Measurements from ENCODE around the gene ZNF672.

The ZNF672 gene

DNA sequence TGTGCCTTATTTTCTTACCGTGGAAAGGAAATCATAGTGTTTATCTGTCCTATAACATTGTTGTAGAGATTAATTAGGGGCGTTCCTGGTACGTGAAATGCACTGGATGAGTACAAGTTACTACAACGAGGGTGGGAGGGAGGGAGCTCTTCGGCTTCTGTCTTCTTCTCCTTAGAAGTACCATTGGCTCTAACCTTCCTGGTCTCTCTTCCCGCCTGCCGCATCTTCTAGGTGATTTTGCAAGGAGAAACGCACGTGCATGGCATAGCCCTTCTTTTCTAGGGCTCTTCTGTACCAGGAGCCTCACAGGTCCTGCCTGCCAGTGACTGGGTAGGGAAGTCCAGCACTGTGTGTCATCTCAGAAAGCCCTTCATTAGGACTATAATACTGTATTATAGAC is 29.1 kb upstream of the ZNF672 start:
- no peak overlapping the region for H3K4me3 Mint-ChIP-seq

DNA sequence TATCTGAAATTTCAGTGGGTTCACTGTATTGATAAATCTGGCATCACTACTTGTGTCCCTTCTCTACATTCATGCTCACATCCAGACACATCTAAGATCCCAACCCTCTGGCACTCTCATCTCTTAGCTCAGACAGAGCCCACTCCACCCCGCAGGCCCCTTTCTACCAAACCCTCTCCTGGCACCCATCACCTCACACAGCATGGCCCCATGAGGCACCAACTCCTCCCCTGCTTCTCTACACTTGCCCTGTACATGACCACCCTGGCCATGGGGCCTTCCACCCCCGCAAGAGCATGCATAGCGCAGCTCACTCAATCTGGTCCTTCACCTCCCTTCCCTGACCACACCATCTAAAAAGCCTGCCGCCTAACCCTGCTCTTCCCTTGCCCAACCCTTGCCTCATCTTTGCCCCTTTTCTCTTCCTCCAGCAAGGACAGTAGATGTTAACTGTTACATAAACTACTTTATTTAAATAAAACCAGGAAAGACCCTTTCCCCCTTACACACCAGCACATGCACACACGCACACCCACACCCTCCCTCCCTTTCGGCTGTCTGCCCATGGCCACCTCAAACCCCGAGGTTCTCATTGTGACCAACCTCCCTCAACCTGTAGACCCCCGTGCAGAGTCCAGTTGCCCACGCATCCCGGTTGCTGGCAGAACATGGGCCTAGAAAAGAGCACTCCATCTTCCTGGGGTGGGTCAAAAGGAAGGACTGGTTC is 27.9 kb upstream of the ZNF672 start:
- H3K4me1 Mint-ChIP-seq: peaks cover 3% of the 10 kb centered on the region
- peak overlapping the region in 1 of 2 donors; percentile 44 for H3K27ac Mint-ChIP-seq
- H3K4me3 Mint-ChIP-seq: no peak overlapping the region
- no peaks in the 10 kb centered on the region for H3K27me3 Mint-ChIP-seq
- no peak for DNase-seq
- ATAC-seq: peak; percentile 26
- H3K9me3 Mint-ChIP-seq: no peaks in the 10 kb centered on the region

More for the DNA sequence above, 29.1 kb upstream of the ZNF672 start:
- DNase-seq (no peak), ATAC-seq (no peak)
- Mint-ChIP-seq H3K27ac (no peak overlapping the region), H3K9me3 (no peaks in the 10 kb centered on the region), H3K4me1 (peaks cover 13% of the 10 kb centered on the region), H3K27me3 (no peaks in the 10 kb centered on the region)

DNA sequence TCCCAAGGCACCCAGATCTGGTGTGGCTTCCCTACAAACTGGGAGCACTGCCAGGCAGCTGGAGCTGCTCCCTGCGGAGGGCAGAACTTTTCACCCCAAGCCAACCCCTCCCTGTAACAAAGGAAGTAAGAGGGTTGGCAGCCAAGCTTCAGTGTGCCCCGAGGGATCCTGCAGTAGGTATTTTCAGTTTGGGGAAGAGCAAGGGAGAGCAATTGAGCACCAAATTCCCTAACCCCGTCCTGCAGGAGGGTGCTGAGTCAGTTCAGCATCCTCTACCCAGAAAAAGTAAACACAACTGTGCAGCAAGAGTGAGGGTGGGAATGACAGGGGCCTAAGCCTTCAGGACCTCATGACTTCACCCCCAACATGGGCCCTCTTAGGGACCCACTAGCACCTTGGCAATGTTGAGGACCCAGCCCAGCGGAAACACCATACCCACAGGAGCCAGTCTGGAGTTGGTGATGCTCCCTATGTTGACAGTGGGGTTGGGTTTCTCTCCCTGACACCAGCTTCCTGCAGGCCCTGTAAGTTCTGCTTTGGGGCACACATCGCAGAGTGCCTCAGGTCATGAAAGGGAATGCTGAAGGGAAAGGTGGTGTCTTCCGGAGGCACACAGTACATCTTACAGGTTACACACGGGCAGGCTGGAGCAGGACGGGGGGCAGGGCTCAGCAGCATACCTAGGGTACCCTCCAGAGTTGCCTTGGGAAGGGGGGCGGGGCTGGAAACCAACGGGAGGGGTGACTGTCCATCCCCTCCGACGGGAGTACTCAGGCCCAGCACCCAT is 27.1 kb upstream of the ZNF672 start:
- ATAC-seq: no peak

DNA sequence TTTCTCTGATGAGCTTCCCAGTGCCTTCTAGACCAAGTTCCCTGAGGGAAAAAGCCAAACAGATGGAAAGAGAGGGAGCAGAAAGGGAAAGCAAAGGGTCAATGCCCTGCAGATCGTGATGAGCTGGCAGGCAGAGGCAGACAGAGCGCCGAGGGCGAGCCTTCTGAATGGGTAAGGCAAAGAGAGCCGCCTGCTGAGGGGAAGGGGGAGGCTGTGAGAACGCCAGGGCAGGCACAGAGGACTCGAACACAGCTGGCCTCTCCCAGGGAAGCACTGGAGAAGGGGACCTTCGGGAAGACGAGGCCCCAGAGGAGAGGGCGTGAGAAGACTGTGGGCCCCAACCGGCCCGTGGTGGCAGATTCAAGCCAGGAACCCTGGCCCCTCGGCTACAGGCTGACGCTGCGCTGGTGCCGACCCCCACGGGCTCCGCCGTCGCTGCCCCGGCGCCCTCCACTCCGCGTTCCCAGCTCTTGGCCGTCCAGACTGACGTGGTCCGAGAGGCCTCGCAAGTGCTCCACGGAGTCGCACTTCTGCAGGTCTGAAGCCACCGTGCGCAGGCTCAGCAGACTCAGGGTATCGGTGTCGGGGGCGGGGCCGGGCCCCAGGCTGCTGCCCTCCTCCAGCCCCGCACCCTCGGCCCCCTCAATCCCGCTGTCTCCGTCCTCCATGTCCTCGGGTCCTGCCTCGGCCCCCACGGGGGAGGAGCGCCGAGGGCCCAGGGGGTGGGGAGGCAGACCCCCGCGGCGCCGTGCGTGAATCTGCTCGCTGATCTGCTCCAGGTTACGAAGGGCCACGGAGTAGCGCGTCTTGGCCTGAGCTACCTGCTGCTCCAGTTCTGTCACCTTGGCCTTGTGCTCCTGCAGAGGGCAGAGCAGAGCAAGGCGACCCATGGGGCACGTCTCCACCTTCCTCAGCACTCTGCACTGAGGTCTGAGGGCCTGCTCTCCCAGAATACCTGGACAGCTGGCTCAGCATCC is 26.2 kb upstream of the ZNF672 start:
- DNase-seq: no peak
- ATAC-seq: peak; percentile 29
- peak overlapping the region; percentile 44 to 56 for H3K27ac Mint-ChIP-seq
- H3K4me3 Mint-ChIP-seq: no peak overlapping the region
- H3K27me3 Mint-ChIP-seq: no peaks in the 10 kb centered on the region
- H3K4me1 Mint-ChIP-seq: peaks cover 9% of the 10 kb centered on the region
- H3K9me3 Mint-ChIP-seq: no peaks in the 10 kb centered on the region

More for the DNA sequence above, 27.1 kb upstream of the ZNF672 start:
- peak overlapping the region in 1 of 2 donors; percentile 44 for H3K27ac Mint-ChIP-seq
- no peak for DNase-seq
- peaks cover under 1% of the 10 kb centered on the region for H3K4me1 Mint-ChIP-seq
- H3K27me3 Mint-ChIP-seq: no peaks in the 10 kb centered on the region
- H3K4me3 Mint-ChIP-seq: no peak overlapping the region
- no peaks in the 10 kb centered on the region for H3K9me3 Mint-ChIP-seq

DNA sequence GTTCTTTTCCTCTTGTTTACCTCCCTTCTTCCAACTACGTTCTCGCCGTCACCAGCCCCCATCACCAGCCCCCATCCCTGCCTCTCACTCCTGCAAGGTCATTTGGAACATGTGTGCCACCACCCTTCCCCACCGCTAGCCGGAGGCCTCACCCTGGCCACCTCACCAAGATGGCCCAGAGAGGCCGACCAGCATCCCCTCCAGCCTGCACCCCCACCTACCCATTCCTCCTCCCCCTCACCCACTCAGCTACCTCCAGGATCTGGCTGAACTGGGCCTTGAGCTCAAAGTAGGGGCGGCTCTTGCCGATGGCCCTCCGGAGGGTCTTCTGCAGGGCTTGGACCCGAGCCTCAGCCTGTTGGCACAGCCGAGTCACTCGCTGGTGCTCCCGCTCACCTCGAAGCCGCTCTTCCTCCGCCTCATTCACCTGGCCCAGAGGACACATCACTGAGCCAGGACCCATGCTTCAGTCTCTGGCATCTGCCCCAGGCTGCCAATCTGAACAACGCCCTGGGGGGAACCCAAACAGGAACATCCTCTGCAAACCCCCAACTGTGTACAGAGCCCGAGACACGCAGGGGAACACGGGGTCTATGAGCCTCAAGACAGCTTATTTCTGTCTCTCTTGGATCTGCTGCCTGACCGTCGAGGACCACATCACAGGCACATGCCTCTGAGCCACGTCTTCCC is 25.1 kb upstream of the ZNF672 start:
- Mint-ChIP-seq H3K27me3 (no peaks in the 10 kb centered on the region), H3K4me3 (no peak overlapping the region), H3K4me1 (peaks cover 20% of the 10 kb centered on the region), H3K9me3 (no peaks in the 10 kb centered on the region), H3K27ac (peak overlapping the region in 1 of 2 donors; percentile 68)
- DNase-seq (no peak), ATAC-seq (no peak)

DNA sequence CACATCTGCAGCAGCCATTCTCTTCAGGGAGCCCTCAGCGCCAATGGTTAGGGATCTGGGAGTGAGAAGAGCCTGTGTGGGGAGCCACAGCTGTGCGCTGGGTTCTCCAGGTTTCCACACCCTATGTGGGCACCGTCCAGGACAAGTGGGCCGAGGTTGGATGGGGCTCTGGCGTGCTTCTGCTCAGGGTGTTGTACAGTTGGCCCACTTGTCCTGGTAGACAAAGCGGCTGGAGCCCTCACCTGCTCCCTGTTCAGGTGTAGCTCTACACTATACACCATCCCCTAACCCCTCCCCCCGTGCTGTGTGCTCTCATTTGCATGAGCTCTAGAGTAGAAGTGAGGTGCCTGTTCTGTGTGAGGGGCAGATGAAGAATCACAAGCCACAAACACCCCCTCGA is 24.5 kb upstream of the ZNF672 start:
- DNase-seq: no peak
- no peaks in the 10 kb centered on the region for H3K27me3 Mint-ChIP-seq
- H3K27ac Mint-ChIP-seq: peak overlapping the region in 1 of 2 donors; percentile 68
- H3K9me3 Mint-ChIP-seq: no peaks in the 10 kb centered on the region
- peaks cover 26% of the 10 kb centered on the region for H3K4me1 Mint-ChIP-seq
- ATAC-seq: no peak
- no peak overlapping the region for H3K4me3 Mint-ChIP-seq

DNA sequence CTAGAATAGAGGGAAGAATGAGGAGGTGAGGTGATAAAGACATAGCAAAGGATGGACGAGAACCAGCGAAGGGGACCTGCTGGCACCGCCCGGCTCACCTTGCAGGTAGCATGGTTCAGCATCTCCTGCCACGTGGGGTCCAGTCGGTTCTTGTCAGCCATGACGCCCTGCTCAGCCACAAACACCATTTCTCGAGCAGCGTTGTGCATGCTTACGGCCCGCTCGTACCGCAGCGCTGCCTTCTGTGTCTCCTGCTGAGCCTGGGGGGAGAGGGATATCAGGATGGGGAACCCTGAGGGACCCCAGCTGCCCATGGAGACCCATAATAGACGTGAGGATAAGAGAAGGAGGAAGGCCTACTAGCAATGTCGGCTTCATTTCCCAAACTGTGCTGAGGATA is 23.7 kb upstream of the ZNF672 start:
- no peak overlapping the region for H3K27ac Mint-ChIP-seq

DNA sequence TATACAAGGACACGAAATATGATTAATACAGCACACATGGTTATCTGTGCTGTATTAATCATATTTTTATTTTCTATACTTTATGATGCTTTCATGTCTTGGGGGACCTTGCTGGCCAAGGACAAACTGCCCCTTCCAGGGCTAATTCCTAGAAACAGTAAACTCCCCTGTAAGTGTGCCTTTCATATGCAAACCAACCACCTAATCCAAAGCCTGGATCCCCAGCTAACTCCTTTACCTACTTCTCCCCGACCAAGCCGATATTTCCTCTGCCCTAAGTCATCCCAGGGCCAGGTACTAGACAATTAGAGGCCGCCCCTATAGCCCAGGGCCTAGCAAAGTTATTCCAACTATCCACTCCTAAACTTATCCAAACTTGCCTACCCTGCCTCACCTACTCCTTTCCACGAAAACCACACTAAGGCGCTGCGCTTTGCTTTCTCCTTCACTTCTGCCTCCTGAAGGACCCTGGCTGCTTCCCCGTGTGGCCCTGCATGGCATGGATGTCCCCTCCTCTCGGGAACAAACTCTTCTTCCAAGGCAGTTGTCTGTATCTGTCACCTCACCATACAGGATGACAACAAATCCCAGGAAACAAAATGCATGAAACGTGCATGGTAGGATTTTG is 22.5 kb upstream of the ZNF672 start:
- Mint-ChIP-seq H3K9me3 (no peaks in the 10 kb centered on the region), H3K4me3 (no peak overlapping the region), H3K27ac (peak overlapping the region in 1 of 2 donors; percentile 81), H3K27me3 (no peaks in the 10 kb centered on the region), H3K4me1 (peaks cover 44% of the 10 kb centered on the region)
- DNase-seq (no peak), ATAC-seq (no peak)

More for the DNA sequence above, 23.7 kb upstream of the ZNF672 start:
- H3K4me1 Mint-ChIP-seq: peaks cover 34% of the 10 kb centered on the region
- DNase-seq (no peak), ATAC-seq (no peak)
- no peaks in the 10 kb centered on the region for H3K9me3 Mint-ChIP-seq
- no peak overlapping the region for H3K4me3 Mint-ChIP-seq
- no peaks in the 10 kb centered on the region for H3K27me3 Mint-ChIP-seq

DNA sequence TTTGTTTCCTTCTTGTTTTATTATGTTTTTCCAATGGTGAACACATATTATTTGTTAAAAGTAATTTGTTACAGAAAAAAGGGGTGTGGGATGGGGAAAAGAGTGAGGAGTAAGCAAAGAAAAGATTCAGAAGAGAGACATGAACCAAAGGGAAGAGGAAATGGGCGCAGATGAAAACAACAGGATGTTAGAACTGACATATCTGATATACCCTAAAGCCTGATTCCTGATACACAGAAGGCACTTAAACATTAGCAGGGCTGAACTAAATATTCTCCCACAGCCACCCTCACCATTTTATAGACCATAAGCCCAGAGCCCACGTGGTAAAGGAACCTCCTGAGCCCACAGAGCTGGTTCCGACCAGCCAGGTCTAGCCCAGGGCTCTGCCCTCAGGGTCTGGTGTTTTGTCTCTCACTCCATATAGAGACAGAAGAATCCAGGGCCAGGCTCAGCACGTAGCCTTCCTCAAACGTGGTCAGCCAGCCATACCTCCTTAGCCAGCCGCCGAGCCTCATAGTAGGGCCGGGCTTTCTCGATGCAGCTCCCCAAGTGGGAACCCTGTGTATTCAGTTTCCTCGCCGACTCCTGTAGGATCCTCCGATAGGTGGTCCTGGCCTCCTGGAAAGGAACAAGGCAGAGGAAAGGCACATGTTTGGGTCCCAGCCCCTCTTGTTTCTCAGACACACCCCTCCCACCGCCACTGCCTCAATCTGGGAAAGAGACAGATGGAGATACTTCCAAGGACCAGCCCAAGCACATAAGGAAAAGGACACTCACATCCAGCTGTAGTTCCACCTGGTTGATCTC is 21.8 kb upstream of the ZNF672 start:
- DNase-seq (no peak), ATAC-seq (no peak)
- H3K4me1 Mint-ChIP-seq: peaks cover 51% of the 10 kb centered on the region
- H3K9me3 Mint-ChIP-seq: no peaks in the 10 kb centered on the region
- peak overlapping the region in 1 of 2 donors; percentile 96 for H3K27ac Mint-ChIP-seq
- H3K27me3 Mint-ChIP-seq: no peaks in the 10 kb centered on the region
- no peak overlapping the region for H3K4me3 Mint-ChIP-seq

DNA sequence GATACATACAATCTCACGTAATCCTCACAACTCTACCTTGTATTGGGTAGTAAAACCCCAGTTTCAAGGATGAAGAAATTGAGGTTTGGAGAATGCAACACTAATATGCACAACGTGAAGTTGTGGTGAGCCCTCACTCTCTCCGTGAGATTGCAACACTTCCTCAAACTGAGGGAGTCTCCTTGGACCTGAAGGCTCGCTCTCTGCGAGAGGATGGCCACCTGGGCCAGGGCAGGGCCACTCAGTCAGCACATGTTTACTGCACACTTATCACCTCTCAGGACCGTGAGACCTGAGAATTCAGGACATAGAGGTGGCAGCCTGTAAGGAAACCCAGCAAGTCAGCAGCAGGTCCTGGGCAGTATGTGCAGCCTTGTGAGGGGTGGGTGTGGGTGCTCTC is 21.0 kb upstream of the ZNF672 start:
- DNase-seq (no peak), ATAC-seq (peak; percentile 40)
- Mint-ChIP-seq H3K27me3 (no peaks in the 10 kb centered on the region), H3K4me3 (no peak overlapping the region), H3K27ac (peak overlapping the region; percentile 50 to 68), H3K9me3 (no peaks in the 10 kb centered on the region), H3K4me1 (peaks cover 59% of the 10 kb centered on the region)

DNA sequence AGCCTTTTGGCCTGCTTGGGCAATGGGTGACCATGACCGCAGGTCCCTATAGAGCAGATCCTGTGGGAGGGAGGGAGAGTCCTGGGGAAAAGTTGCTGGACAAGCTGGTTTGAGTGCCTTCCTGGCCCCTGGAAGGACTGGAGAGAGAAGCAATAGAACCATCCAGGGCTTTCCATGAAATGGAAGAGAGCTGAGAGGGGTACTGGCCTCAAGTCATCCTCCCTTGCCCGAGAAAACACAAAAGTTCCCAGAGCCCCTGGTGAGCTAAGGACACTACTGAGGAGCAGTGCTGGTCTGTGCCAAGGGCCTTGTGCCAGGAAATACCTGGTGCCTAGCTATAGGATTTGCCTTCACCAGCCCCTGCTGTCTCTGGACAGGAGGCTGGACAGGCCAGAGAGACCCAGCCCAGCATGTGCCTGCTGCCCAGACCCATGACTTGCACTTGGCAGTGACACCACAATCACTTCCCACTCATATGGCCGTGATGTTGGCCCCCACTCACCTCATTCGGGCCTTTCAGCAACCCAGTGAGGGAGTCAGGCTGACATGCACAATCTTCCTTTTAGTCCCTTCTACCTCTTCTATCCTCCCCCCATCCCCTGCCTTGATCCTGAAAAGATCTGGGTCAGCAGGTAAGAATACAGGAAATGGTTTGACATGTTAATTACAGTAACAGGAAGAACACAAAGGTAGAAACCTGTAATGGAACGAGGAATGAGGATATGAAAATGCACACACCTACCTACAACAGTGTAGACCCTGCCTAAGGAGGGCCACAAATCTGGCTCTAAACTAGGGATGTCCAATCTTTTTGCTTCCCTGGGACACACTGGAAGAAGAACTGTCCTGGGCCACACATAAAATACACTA is 19.3 kb upstream of the ZNF672 start:
- H3K27ac Mint-ChIP-seq: peak overlapping the region; percentile 80 to 82
- H3K4me3 Mint-ChIP-seq: peak overlapping the region; percentile 8 to 26
- peak; percentile 16 for ATAC-seq
- no peak for DNase-seq
- no peaks in the 10 kb centered on the region for H3K9me3 Mint-ChIP-seq
- H3K27me3 Mint-ChIP-seq: no peaks in the 10 kb centered on the region
- H3K4me1 Mint-ChIP-seq: peaks cover 76% of the 10 kb centered on the region

DNA sequence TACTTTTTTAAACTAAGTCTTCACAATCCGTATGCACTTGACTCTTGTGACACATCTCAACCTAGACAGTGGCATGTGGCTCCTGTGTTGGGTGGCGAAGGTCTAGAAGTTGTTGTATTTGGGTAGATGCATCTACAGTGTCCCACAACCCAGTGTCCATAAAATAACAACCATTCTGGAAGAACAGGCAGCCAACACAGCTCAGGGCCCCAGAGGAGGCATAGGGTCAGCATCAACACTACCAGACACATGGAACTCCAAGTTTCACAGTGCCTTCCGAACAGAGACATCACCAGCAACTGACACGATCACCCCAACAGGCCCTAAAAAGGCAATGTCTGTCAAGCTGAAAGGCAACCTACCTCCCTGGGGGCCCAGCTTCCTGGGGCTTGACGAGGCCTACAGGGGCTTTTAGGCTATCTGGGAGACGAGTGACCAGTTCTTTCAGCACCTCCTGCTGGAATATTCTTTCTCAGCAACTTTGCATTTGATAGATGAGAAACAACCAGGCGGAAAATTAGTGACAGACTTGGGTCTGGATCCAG is 17.9 kb upstream of the ZNF672 start:
- Mint-ChIP-seq H3K4me3 (no peak overlapping the region), H3K27me3 (no peaks in the 10 kb centered on the region), H3K27ac (peak overlapping the region in 1 of 2 donors; percentile 94), H3K4me1 (peaks cover 90% of the 10 kb centered on the region), H3K9me3 (no peaks in the 10 kb centered on the region)
- ATAC-seq (no peak), DNase-seq (no peak)

DNA sequence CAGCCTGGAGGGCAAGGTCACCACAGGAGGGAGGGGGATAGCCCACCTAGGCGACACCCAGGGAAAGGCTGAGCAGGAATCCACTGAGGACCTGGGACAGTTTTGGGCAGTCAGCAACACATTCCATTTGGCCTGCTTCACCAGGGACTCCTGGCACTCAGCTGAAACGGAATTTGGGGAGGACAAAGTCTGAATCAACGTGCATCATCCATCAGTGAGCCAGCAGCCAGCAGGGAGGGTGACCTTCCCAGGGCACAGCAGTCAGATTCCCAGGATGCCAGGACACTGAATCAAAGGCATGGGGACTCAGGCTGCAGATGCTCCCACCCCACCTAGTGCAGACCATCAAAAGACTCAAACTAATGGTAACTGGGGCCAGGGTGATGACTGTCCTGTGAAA is 16.9 kb upstream of the ZNF672 start:
- H3K4me3 Mint-ChIP-seq: no peak overlapping the region
- DNase-seq (no peak), ATAC-seq (no peak)
- H3K27ac Mint-ChIP-seq: no peak overlapping the region
- no peaks in the 10 kb centered on the region for H3K9me3 Mint-ChIP-seq
- H3K4me1 Mint-ChIP-seq: peaks cover 94% of the 10 kb centered on the region
- H3K27me3 Mint-ChIP-seq: no peaks in the 10 kb centered on the region

Measured in stimulated activated naive CD8-positive, alpha-beta T cell treated with anti-CD3 and anti-CD28 coated beads, Interleukin-15, amount 100 ng/mL, for 72 hours (primary cell).